Ishikawa (cell line): ENCODE measurements around the gene TMEFF2.

ENCODE experiments used
- CEBPB ChIP-seq: IDR thresholded peaks from 2 replicates; pipeline ENCODE4 v1.6.1; 2012
- CREB1 ChIP-seq: IDR thresholded peaks from 2 replicates; pipeline ENCODE4 v1.6.1; 2012; ENCODE audit warnings: low read depth
- EGR1 ChIP-seq: IDR thresholded peaks from 2 replicates; pipeline ENCODE4 v1.6.1; 2012
- EP300 ChIP-seq: IDR thresholded peaks from 2 replicates; pipeline ENCODE4 v1.6.1; 2012; ENCODE audit warnings: borderline replicate concordance
- FOXM1 ChIP-seq: IDR thresholded peaks from 2 replicates; pipeline ENCODE4 v1.6.1; 2012; ENCODE audit warnings: low read depth, borderline replicate concordance
- NFIC ChIP-seq: IDR thresholded peaks from 2 replicates; pipeline ENCODE4 v1.6.1; 2012
- RAD21 ChIP-seq: IDR thresholded peaks from 2 replicates; pipeline ENCODE4 v1.6.1; 2012; ENCODE audit warnings: low read depth
- TAF1 ChIP-seq: IDR thresholded peaks from 2 replicates; pipeline ENCODE4 v1.6.1; 2012; ENCODE audit warnings: low read depth, mild to moderate bottlenecking
- TCF12 ChIP-seq: IDR thresholded peaks from 2 replicates; pipeline ENCODE4 v1.6.1; 2012; ENCODE audit warnings: low read depth
- TEAD4 ChIP-seq: IDR thresholded peaks from 2 replicates; pipeline ENCODE4 v1.6.1; 2012
- YY1 ChIP-seq: IDR thresholded peaks from 2 replicates; pipeline ENCODE4 v1.6.1; 2012; ENCODE audit warnings: low read depth
- ZBTB7A ChIP-seq: IDR thresholded peaks from 2 replicates; pipeline ENCODE4 v1.6.1; 2012; ENCODE audit warnings: low read depth
- TF ChIP-seq, protein P1 (sequence below): IDR thresholded peaks from 2 replicates; pipeline ENCODE4 v1.6.1; 2012; ENCODE audit warnings: low read depth, mild to moderate bottlenecking
- TF ChIP-seq, protein P2 (sequence below): IDR thresholded peaks from 2 replicates; pipeline ENCODE4 v1.6.1; 2012
- TF ChIP-seq, protein P3 (sequence below): IDR thresholded peaks from 2 replicates; pipeline ENCODE4 v1.6.1; 2012

The TMEFF2 gene

DNA sequence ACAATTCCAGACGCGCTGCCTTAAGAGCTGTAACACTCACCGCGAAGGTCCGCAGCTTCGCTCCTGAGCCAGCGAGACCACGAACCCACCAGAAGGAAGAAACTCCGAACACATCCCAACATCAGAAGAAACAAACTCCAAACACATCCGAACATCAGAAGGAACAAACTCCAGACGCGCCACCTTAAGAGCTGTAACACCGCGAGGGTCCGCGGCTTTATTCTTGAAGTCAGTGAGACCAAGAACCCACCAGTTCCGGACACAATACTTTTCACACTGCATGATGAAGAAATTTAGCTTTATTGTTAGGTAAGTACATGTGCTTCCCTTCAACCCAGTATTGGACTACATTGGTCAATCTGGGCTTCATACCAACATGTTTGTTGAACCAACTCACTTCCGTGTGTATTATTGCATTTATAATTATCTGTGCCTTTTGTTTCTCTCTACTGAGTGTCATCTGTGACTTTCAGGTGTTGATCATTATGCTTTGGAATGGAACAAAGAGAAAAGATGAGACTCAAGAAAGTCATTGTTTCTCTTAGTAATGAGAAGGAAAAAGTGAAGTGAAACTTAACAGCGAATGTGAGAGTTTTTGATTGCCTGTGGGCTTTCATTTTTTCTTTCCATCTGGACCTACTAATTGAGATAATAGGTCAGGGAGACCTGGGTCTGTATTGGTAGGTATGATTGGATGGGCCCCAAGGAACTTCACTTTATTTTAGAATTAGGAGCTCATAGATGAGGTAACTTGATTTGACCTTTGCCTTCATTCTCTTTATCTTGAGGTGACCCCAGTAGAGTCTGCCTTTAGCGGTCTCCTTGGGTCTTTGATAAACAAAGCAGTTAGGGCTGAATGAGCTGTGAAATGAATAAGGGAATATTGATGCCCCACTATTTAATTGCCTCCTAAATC is 271.7 kb downstream of the TMEFF2 start:
- TF ChIP-seq RAD21 (no peak), ZBTB7A (no peak), CREB1 (no peak), TEAD4 (no peak), YY1 (no peak), FOXM1 (no peak), NFIC (no peak)
- TF ChIP-seq, protein P1, sequence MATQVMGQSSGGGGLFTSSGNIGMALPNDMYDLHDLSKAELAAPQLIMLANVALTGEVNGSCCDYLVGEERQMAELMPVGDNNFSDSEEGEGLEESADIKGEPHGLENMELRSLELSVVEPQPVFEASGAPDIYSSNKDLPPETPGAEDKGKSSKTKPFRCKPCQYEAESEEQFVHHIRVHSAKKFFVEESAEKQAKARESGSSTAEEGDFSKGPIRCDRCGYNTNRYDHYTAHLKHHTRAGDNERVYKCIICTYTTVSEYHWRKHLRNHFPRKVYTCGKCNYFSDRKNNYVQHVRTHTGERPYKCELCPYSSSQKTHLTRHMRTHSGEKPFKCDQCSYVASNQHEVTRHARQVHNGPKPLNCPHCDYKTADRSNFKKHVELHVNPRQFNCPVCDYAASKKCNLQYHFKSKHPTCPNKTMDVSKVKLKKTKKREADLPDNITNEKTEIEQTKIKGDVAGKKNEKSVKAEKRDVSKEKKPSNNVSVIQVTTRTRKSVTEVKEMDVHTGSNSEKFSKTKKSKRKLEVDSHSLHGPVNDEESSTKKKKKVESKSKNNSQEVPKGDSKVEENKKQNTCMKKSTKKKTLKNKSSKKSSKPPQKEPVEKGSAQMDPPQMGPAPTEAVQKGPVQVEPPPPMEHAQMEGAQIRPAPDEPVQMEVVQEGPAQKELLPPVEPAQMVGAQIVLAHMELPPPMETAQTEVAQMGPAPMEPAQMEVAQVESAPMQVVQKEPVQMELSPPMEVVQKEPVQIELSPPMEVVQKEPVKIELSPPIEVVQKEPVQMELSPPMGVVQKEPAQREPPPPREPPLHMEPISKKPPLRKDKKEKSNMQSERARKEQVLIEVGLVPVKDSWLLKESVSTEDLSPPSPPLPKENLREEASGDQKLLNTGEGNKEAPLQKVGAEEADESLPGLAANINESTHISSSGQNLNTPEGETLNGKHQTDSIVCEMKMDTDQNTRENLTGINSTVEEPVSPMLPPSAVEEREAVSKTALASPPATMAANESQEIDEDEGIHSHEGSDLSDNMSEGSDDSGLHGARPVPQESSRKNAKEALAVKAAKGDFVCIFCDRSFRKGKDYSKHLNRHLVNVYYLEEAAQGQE: no peak
- TF ChIP-seq, protein P2, sequence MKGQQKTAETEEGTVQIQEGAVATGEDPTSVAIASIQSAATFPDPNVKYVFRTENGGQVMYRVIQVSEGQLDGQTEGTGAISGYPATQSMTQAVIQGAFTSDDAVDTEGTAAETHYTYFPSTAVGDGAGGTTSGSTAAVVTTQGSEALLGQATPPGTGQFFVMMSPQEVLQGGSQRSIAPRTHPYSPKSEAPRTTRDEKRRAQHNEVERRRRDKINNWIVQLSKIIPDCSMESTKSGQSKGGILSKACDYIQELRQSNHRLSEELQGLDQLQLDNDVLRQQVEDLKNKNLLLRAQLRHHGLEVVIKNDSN: no peak

DNA sequence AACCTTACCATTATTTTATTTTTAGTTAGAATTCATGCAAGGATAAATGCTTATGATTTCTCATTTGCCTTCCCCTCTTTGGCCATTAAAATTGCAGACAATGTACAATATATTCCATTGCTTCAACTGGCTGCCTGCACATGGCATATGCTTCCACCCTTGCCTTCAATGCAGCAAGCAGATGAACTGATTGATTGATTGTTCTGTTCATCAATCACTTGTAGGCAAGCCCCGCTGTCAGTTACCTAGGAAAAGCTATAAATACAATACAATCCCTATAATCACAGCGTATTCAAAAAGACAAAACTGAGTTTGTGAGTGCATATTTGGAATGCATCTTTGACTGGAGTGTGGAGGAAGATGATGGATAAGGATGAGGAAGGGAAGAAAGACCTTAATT is 274.2 kb downstream of the TMEFF2 start:
- TF ChIP-seq EP300 (no peak), TCF12 (no peak), EGR1 (no peak), CEBPB (no peak), RAD21 (no peak), FOXM1 (no peak), ZBTB7A (no peak), CREB1 (no peak), NFIC (no peak), YY1 (no peak), TAF1 (no peak), TEAD4 (no peak)
- TF ChIP-seq, protein P1: no peak
- TF ChIP-seq, protein P3, sequence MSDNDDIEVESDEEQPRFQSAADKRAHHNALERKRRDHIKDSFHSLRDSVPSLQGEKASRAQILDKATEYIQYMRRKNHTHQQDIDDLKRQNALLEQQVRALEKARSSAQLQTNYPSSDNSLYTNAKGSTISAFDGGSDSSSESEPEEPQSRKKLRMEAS: no peak
- TF ChIP-seq, protein P2: no peak

DNA sequence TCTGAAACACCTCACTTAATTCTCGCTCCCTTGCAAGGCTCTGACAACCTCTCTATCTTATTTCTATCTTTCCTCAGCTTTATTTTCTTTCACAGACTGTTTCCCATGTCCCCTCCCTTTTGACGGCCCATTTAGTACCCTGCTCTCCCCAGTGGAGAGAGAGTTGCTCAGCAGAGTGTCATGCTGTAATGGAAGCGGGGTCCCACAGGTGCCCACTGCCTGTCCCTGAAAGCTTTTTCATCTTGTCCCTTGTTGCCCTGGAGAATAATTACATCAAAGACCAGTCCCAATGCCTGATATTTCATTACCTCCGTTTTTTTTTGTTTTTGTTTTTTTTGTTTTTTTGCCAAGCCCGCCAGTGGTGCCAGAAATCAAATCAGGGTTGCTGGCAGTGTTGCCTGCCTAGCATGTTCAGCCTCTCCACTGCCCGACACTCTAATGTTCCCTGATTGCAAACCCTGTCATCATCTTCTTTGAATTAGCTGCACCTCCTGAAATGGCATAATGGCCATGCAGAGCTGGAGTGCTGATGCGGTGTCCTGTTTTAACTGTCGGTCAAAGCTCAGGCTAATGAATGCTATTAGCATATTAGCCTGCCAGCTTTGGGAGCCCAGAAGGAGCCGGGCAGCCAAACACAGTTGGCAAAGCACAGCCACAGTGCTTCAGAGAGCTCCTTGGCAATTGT is 276.6 kb downstream of the TMEFF2 start:
- TF ChIP-seq, protein P1: no peak
- no peak for TF ChIP-seq TEAD4
- TF ChIP-seq CEBPB: no peak
- no peak for TF ChIP-seq TAF1
- no peak for TF ChIP-seq EP300
- TF ChIP-seq, protein P3: no peak
- TF ChIP-seq, protein P2: no peak
- no peak for TF ChIP-seq EGR1
- no peak for TF ChIP-seq TCF12
- TF ChIP-seq FOXM1: no peak
- TF ChIP-seq ZBTB7A: no peak
- no peak for TF ChIP-seq CREB1
- TF ChIP-seq YY1: no peak
- TF ChIP-seq NFIC: no peak
- no peak for TF ChIP-seq RAD21
